Epidermal melanocyte (primary cell): Measurements from ENCODE around the gene PITPNM2.

ENCODE experiments used
- DNase-seq: peaks from one replicate; pipeline ENCODE4 v3.0.0; 2011; ENCODE audit warnings: low spot score; ENCODE audit not compliant: insufficient read length

Gene PITPNM2

GRCh38 chr12:123150744-123151456 lies at the start of gene PITPNM2:
TSS of gene PITPNM2 (minus strand) at chr12:123151090. CDS start at chr12:123034590, 116,500 bp downstream.
- no peak for DNase-seq

- no peak for DNase-seq
Observed at GRCh38 chr12:123200414-123200813, 49.5 kb upstream of the PITPNM2 start.

- no peak for DNase-seq
Observed at GRCh38 chr12:123199936-123200335, 49.0 kb upstream of the PITPNM2 start.

GRCh38 chr12:123187637-123188036 lies 36.7 kb upstream of the PITPNM2 start:
- DNase-seq: no peak

DNA sequence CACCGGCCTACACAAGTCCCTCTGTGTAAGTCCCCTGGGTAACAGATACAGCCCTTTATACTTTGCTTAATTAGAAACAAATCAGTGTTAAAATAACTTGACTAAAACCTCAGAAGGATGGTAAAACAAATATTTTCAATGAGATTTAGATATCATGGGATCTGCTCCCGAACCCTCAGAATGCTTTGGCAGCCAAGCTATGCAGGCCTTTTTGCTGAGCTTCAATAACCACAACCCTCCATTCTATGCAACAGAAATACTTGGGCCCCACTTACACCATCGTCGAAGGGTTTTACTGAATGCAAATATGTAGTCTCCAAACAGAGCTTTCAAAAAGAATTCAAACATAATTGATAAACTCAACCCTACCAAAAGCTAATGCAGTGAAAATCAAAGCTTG lies 29.3 kb upstream of the PITPNM2 start:
- no peak for DNase-seq

DNA sequence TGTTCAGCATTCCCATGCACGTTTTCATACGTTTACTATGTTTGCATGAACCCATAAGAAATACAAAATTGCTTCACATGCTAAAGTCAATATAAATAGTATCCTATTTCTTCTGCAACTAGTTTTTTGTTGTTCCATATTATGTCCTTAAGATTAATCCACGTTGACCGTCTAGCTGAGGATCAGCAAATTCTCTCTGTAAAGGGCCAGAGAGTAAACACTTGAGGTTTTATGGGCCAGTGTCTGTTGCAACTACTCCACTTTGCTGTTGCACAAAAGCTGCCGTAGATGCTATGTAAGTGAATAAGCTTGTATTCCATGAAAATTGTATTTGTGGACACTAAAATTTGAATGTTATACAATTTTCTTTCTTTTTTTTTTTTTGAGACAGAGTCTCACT lies 21.1 kb upstream of the PITPNM2 start:
- DNase-seq: no peak

DNA sequence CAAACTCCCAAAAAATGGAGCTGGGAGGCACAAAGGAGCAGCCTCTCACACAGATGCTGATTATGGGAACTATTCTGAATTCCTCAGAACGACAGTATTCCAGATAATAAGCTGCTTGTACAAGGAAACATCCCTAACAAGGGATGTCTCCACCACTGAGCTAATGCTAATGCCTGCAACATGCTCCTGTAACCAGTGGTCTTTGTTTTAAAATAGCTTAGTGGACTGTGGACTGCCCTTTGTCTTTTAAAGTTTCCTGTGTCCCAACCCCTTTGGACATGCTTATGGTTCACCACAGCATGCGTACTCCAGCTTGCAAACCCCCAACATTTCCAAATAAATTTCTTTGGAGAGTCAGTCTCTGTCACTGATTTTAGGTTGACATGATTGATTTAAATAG lies 16.4 kb upstream of the PITPNM2 start:
- DNase-seq: no peak

- no peak for DNase-seq
Observed at GRCh38 chr12:123165537-123165936, 14.6 kb upstream of the PITPNM2 start.

- no peak for DNase-seq
Observed at GRCh38 chr12:123164710-123165261, 13.9 kb upstream of the PITPNM2 start.

DNA sequence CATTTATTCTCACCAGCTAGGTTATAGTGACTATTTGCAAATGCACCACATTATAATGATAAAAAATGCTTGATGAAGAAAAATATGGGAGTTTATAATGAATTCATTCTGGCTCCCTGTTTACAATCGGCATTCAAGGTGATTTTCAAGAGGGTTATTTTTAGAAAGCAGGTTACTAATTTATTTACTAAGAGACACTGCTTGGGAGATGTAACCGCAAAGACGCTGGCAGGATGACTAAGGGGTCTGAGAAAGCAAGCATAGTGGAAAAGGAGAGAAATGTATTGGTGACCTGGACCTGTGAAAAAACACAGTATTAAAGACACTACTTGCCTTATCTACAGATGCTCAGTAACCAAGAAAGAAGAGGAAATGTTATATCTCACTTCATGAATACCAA lies 13.3 kb upstream of the PITPNM2 start:
- no peak for DNase-seq

DNA sequence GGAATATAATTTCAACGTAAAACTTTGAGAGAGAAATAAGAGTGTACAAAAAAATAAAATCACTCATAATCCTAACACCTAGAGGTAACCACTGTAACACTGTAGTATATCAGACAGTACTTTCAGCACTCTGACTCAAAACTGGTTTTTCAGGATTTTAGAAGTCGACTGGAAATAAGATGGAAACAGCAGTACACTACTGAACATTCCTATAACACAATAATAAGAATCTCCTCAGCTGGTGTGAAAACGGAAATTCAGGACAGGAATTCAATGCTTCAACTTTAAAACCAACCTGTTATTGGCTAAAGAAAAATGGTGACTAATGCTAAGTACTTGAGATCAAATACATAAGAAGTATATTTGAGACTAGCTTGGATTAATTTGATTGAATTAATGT lies 12.3 kb upstream of the PITPNM2 start:
- no peak for DNase-seq

DNA sequence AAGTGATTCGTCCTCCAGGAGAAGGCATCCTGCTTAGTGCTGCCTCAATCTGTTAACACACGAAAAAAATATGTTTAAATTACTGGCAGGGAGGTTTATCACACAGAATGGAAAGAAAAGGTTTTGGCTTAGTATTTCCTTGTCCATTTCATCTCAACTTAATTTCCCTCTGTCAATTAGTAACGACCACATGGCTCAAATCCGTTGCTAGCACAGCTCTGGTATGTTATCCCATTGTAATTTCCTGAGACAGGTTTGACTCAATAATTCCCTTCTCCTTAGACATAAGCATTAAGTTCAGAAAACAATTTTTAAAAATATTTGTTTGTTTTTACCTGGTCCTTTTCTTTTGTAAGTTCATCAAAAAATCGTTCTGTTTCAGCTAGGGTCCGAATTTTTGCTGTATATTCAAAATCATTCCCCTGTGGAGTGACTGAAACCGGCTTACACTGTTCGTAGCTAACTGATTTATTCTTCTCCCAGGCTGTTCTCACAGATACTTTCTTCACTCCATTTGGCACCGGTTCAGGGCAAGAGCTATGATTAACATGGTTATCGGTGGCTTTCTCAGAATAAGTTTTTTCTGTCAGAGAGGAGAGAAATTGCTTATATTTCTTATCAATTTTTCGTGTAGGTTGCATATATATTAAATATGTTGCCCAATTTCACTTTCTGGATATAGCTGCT lies 10.1 kb upstream of the PITPNM2 start:
- DNase-seq: no peak

GRCh38 chr12:123153906-123154305 lies 3.0 kb upstream of the PITPNM2 start:
- no peak for DNase-seq

DNA sequence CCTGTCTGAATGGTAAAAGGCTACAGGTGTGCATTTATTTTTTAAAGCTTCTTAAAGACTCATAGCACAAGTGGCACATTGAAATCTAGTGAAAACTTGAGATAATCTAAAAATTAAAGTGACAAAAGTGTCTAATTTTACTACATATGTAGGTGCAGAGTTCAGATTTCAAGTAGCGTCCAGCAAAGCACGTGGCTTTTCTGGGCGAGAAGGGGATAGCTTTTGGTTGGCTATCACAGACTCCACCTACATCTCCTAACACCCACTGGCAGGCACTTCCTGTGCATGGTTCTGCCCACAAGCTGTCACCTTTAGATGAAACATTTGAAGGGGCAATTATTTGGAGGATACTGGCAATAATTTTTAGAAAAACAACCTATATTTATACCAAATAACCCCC lies 1.9 kb upstream of the PITPNM2 start:
- no peak for DNase-seq

- DNase-seq: no peak
Observed at GRCh38 chr12:123151457-123152454, 866 bp upstream of the PITPNM2 start.

- no peak for DNase-seq
Observed at GRCh38 chr12:123150275-123150743, 581 bp downstream of the PITPNM2 start.

DNA sequence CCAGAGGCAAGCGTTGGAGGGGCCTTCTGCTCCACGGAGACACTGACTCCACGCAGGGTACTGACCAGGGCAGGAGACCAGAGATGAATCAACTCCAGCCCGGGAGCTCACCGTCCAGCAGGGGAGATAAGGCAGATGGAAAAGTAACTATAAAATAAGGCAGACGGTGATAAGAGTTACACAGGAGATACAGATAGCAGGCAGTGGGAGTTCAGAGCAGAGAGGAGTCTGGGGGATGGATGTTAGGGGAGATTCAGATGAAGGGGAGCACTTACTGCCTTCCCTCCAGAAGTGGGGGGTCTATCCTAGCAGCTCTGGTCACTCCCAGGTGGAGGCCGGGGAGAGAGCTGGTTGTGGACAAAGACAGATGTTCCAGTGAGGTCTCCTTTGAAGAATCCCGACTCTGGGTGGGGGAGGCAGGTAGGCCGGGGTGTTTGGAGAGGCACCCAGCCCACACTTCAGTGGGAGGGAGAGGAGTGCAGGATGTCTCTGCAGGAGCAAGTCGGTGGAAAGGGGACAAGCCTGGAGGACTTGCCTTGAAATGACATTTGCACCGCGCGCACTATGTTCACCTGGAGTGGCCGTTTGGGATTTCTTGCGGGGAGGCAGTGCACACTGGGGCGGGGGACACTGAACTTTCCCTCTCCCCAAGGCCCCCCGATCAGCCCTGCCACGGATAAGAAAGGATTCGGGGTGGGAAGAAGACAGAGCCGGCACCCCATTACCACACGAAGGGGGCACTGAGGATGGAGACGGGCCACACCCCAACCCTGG lies 1.2 kb downstream of the PITPNM2 start:
- DNase-seq: no peak

DNA sequence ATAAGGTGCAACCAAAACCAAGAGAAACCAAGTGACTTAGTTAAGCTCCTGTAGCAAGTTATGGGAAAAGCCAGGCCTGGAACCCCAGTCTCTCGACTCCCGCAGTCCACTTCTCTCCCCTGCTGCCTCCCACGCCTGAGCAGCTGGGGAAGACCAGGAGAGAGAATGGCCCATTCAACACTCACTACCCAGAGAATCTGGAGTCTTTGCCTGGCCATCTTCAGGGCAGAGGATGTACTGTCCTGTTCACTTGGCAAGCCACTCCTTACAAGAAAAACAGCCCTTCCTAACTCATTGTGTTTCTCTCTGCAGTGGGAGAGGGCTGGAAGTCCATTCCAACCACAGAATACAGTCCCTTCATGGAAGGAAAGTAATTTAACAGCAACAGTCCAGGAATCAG lies 1.8 kb downstream of the PITPNM2 start:
- no peak for DNase-seq

DNA sequence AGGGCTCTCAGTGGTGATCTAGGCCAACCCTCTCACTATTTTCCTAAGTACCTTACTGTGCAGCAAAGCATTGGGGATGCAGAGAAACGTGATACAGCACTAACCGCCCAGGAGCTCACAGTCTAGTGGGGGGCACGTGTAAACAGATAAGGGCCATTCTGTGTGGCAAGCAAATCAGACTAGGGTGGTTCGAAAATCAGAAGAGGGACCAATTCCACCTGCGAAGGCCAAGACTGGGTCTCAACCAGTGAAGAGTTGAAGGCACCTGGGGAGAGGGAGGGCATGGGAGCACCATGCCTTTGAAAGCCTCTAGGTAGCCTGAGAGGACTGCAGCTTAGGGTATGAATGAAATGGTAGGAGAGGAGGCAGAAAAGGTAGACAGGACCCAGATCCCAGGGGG lies 2.2 kb downstream of the PITPNM2 start:
- no peak for DNase-seq

GRCh38 chr12:123148223-123148622 lies 2.7 kb downstream of the PITPNM2 start:
- DNase-seq: no peak

DNA sequence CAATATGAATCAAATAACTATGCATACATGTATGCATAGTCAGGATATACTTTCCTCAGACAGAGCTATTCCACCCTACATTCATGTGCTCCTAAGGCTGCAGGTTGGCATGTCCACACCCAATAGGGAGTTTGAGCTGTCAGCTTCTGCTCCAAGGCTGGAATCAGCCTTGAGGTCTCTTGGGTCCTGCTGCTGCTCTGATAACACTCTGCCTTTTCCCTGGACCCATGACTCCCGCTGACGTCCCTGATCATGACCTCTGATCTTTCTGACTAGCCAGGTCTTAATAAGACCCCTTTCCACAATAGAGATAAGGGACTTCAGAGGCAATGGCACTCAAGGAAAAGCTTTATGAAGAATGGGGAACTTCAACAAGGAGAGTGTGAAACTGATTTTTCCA lies 5.7 kb downstream of the PITPNM2 start:
- no peak for DNase-seq
